ENCODE data around the gene DYNC1LI2. TPM values are rescaled to one million over a fixed set of nuclear protein-coding genes. Genes with fewer than 3 reads are reported as not detected.

Gene DYNC1LI2
- total RNA-seq, 1 donor from 2014 or later = 66.9 TPM

- ATAC-seq (ENCODE audit: poor library complexity) (no peak), DNase-seq (no peak)
- intact Hi-C loops (cut with DNase I) = no loop called here
These were observed 69.1 kb downstream of the DYNC1LI2 start for GRCh38 chr16:66682271-66682670.

- intact Hi-C loops (cut with DNase I) = no loop called here
- no peak for ATAC-seq (ENCODE audit: poor library complexity)
- no peak for DNase-seq
These were observed 69.7 kb downstream of the DYNC1LI2 start for GRCh38 chr16:66681676-66682075.

- ATAC-seq (ENCODE audit: poor library complexity) = no peak
- no peak for DNase-seq
- intact Hi-C loops (cut with DNase I) = no loop called here
These were observed 73.1 kb downstream of the DYNC1LI2 start for GRCh38 chr16:66678337-66678736.

GRCh38 chr16:66677836-66678235 lies 73.6 kb downstream of the DYNC1LI2 start:
- DNase-seq = no peak
- no peak for ATAC-seq (ENCODE audit: poor library complexity)
- intact Hi-C loops (cut with DNase I) = no loop called here

GRCh38 chr16:66677179-66677578 lies 74.2 kb downstream of the DYNC1LI2 start:
- intact Hi-C loops (cut with DNase I) = no loop called here
- ATAC-seq (ENCODE audit: poor library complexity) = no peak
- no peak for DNase-seq

GRCh38 chr16:66676599-66676998 lies 74.8 kb downstream of the DYNC1LI2 start:
- intact Hi-C loops (cut with DNase I) = no loop called here
- no peak for DNase-seq
- no peak for ATAC-seq (ENCODE audit: poor library complexity)

- intact Hi-C loops (cut with DNase I) = no loop called here
- ATAC-seq (ENCODE audit: poor library complexity) (no peak), DNase-seq (no peak)
These were observed 77.7 kb downstream of the DYNC1LI2 start for GRCh38 chr16:66673691-66674090.

Other genes with a start within 250 kb of the DYNC1LI2 start
- gene TK2, start 201.5 kb downstream of the DYNC1LI2 start, total RNA-seq = 19.5 TPM
- gene CKLF, start 199.0 kb downstream of the DYNC1LI2 start, total RNA-seq = 10.4 TPM
- gene CMTM1, start 185.2 kb downstream of the DYNC1LI2 start, total RNA-seq = 1.3 TPM
- gene CMTM2, start 172.1 kb downstream of the DYNC1LI2 start, total RNA-seq = 0.46 TPM
- gene CMTM3, start 146.9 kb downstream of the DYNC1LI2 start, total RNA-seq = 10.1 TPM
- gene CMTM4, start 54.9 kb downstream of the DYNC1LI2 start, total RNA-seq = 10.1 TPM
- not detected for gene TERB1, start 50.0 kb upstream of the DYNC1LI2 start, total RNA-seq
- gene NAE1, start 79.4 kb upstream of the DYNC1LI2 start, total RNA-seq = 31.4 TPM
- not detected for gene CA7, start 92.8 kb upstream of the DYNC1LI2 start, total RNA-seq
- 3.3 TPM for gene PDP2, start 128.9 kb upstream of the DYNC1LI2 start, total RNA-seq
- gene CDH16, start 167.3 kb upstream of the DYNC1LI2 start, total RNA-seq = 0.13 TPM
- 95.4 TPM for gene RRAD, start 173.9 kb upstream of the DYNC1LI2 start, total RNA-seq
- 103 TPM for gene CIAO2B, start 182.8 kb upstream of the DYNC1LI2 start, total RNA-seq
- gene CES2, start 183.9 kb upstream of the DYNC1LI2 start, total RNA-seq = 114 TPM
- gene CES3, start 209.7 kb upstream of the DYNC1LI2 start, total RNA-seq = 2.0 TPM
- gene CES4A, start 237.0 kb upstream of the DYNC1LI2 start, total RNA-seq = 6.2 TPM

Data from Right ventricle myocardium superior (tissue), 1 donor.